ENCODE results near the gene HBZ. TPM values are rescaled to one million over a fixed set of nuclear protein-coding genes. Genes with fewer than 3 reads are reported as not detected.
"Not testable (repeated sequence)": the region's sequence is repeated elsewhere in the genome, so short reads cannot be mapped to it uniquely, and the experiment has no call there.

The HBZ gene
- polyA plus RNA-seq, 1 donor = 5.6 TPM

- H3K9me3 ChIP-seq (ENCODE audit: control insufficient read depth, low read depth, low read length) = no peaks in the 10 kb centered on the region
- peaks cover 30% of the 10 kb centered on the region for H3K36me3 ChIP-seq (ENCODE audit: control insufficient read depth, insufficient read depth, low read length)
- no peaks in the 10 kb centered on the region for H3K27me3 ChIP-seq (ENCODE audit: control insufficient read depth, insufficient read depth, low read length)
- no CpG with 5 or more reads among the region's 19 CpGs for WGBS (ENCODE audit: insufficient coverage, low lambda C conversion rate)
- H3K4me3 ChIP-seq (ENCODE audit: low read length) = no peak overlapping the region
- H3K4me1 ChIP-seq (ENCODE audit: control insufficient read depth, insufficient read depth, low read length) = peaks cover 3% of the 10 kb centered on the region
- H3K27ac ChIP-seq (ENCODE audit: low read length) = no peak overlapping the region
- peak; percentile 67 to 77 for DNase-seq
Observed at GRCh38 chr16:117379-118365, 34.8 kb upstream of the HBZ start.

- Histone ChIP-seq H3K9me3 (ENCODE audit: control insufficient read depth, low read depth, low read length) (no peaks in the 10 kb centered on the region), H3K27ac (ENCODE audit: low read length) (no peak overlapping the region), H3K36me3 (ENCODE audit: control insufficient read depth, insufficient read depth, low read length) (peaks cover 25% of the 10 kb centered on the region), H3K4me3 (ENCODE audit: low read length) (no peak overlapping the region), H3K4me1 (ENCODE audit: control insufficient read depth, insufficient read depth, low read length) (peaks cover 3% of the 10 kb centered on the region), H3K27me3 (ENCODE audit: control insufficient read depth, insufficient read depth, low read length) (no peaks in the 10 kb centered on the region)
- WGBS (ENCODE audit: insufficient coverage, low lambda C conversion rate) = no CpG with 5 or more reads among the region's 2 CpGs
- no peak for DNase-seq
Observed at GRCh38 chr16:118857-119256, 33.6 kb upstream of the HBZ start.

- peaks cover 3% of the 10 kb centered on the region for H3K4me1 ChIP-seq (ENCODE audit: control insufficient read depth, insufficient read depth, low read length)
- H3K27ac ChIP-seq (ENCODE audit: low read length) = no peak overlapping the region
- no CpG with 5 or more reads among the region's 5 CpGs for WGBS (ENCODE audit: insufficient coverage, low lambda C conversion rate)
- H3K9me3 ChIP-seq (ENCODE audit: control insufficient read depth, low read depth, low read length) = no peaks in the 10 kb centered on the region
- H3K36me3 ChIP-seq (ENCODE audit: control insufficient read depth, insufficient read depth, low read length) = peaks cover 21% of the 10 kb centered on the region
- H3K27me3 ChIP-seq (ENCODE audit: control insufficient read depth, insufficient read depth, low read length) = no peaks in the 10 kb centered on the region
- no peak overlapping the region for H3K4me3 ChIP-seq (ENCODE audit: low read length)
- DNase-seq = no peak
Observed at GRCh38 chr16:119295-119694, 33.1 kb upstream of the HBZ start.

GRCh38 chr16:119835-120491 is 32.5 kb upstream of the HBZ start:
- no CpG with 5 or more reads among the region's 3 CpGs for WGBS (ENCODE audit: insufficient coverage, low lambda C conversion rate)
- Histone ChIP-seq H3K9me3 (ENCODE audit: control insufficient read depth, low read depth, low read length) (no peaks in the 10 kb centered on the region), H3K36me3 (ENCODE audit: control insufficient read depth, insufficient read depth, low read length) (peaks cover 18% of the 10 kb centered on the region), H3K27me3 (ENCODE audit: control insufficient read depth, insufficient read depth, low read length) (no peaks in the 10 kb centered on the region), H3K4me1 (ENCODE audit: control insufficient read depth, insufficient read depth, low read length) (peaks cover 3% of the 10 kb centered on the region), H3K27ac (ENCODE audit: low read length) (no peak overlapping the region), H3K4me3 (ENCODE audit: low read length) (no peak overlapping the region)
- DNase-seq = no peak

GRCh38 chr16:120756-121155 is 31.7 kb upstream of the HBZ start:
- no peaks in the 10 kb centered on the region for H3K27me3 ChIP-seq (ENCODE audit: control insufficient read depth, insufficient read depth, low read length)
- WGBS (ENCODE audit: insufficient coverage, low lambda C conversion rate) = no CpG with 5 or more reads among the region's 2 CpGs

GRCh38 chr16:122361-122760 is 30.1 kb upstream of the HBZ start:
- H3K36me3 ChIP-seq (ENCODE audit: control insufficient read depth, insufficient read depth, low read length) = peaks cover 13% of the 10 kb centered on the region
- H3K4me3 ChIP-seq (ENCODE audit: low read length) = no peak overlapping the region
- H3K9me3 ChIP-seq (ENCODE audit: control insufficient read depth, low read depth, low read length) = no peaks in the 10 kb centered on the region
- H3K27me3 ChIP-seq (ENCODE audit: control insufficient read depth, insufficient read depth, low read length) = no peaks in the 10 kb centered on the region
- peaks cover 3% of the 10 kb centered on the region for H3K4me1 ChIP-seq (ENCODE audit: control insufficient read depth, insufficient read depth, low read length)
- no CpG with 5 or more reads among the region's 1 CpG for WGBS (ENCODE audit: insufficient coverage, low lambda C conversion rate)
- DNase-seq = no peak
- H3K27ac ChIP-seq (ENCODE audit: low read length) = no peak overlapping the region

More at GRCh38 chr16:120756-121155, 31.7 kb upstream of the HBZ start:
- Histone ChIP-seq H3K4me3 (ENCODE audit: low read length) (no peak overlapping the region), H3K4me1 (ENCODE audit: control insufficient read depth, insufficient read depth, low read length) (peaks cover 3% of the 10 kb centered on the region), H3K9me3 (ENCODE audit: control insufficient read depth, low read depth, low read length) (no peaks in the 10 kb centered on the region), H3K27ac (ENCODE audit: low read length) (no peak overlapping the region), H3K36me3 (ENCODE audit: control insufficient read depth, insufficient read depth, low read length) (peaks cover 22% of the 10 kb centered on the region)
- no peak for DNase-seq

GRCh38 chr16:123558-124350 is 28.7 kb upstream of the HBZ start:
- H3K27me3 ChIP-seq (ENCODE audit: control insufficient read depth, insufficient read depth, low read length); H3K4me1 ChIP-seq (ENCODE audit: control insufficient read depth, insufficient read depth, low read length); H3K9me3 ChIP-seq (ENCODE audit: control insufficient read depth, low read depth, low read length); DNase-seq; H3K27ac ChIP-seq (ENCODE audit: low read length); H3K4me3 ChIP-seq (ENCODE audit: low read length): not testable (repeated sequence)
- H3K36me3 ChIP-seq (ENCODE audit: control insufficient read depth, insufficient read depth, low read length) = peaks cover 13% of the 10 kb centered on the region
- 78% methylated on average over 2 of the region's 19 CpGs for WGBS (ENCODE audit: insufficient coverage, low lambda C conversion rate)

GRCh38 chr16:125011-125410 is 27.4 kb upstream of the HBZ start:
- H3K9me3 ChIP-seq (ENCODE audit: control insufficient read depth, low read depth, low read length) = no peaks in the 10 kb centered on the region
- H3K4me1 ChIP-seq (ENCODE audit: control insufficient read depth, insufficient read depth, low read length) = no peaks in the 10 kb centered on the region
- WGBS (ENCODE audit: insufficient coverage, low lambda C conversion rate) = no CpG with 5 or more reads among the region's 3 CpGs
- DNase-seq = no peak
- no peak overlapping the region for H3K4me3 ChIP-seq (ENCODE audit: low read length)
- H3K27me3 ChIP-seq (ENCODE audit: control insufficient read depth, insufficient read depth, low read length) = no peaks in the 10 kb centered on the region
- peaks cover 17% of the 10 kb centered on the region for H3K36me3 ChIP-seq (ENCODE audit: control insufficient read depth, insufficient read depth, low read length)
- H3K27ac ChIP-seq (ENCODE audit: low read length) = no peak overlapping the region

GRCh38 chr16:129075-129474 is 23.4 kb upstream of the HBZ start:
- Histone ChIP-seq H3K36me3 (ENCODE audit: control insufficient read depth, insufficient read depth, low read length) (peaks cover 11% of the 10 kb centered on the region), H3K4me1 (ENCODE audit: control insufficient read depth, insufficient read depth, low read length) (no peaks in the 10 kb centered on the region), H3K4me3 (ENCODE audit: low read length) (no peak overlapping the region), H3K27ac (ENCODE audit: low read length) (no peak overlapping the region), H3K9me3 (ENCODE audit: control insufficient read depth, low read depth, low read length) (no peaks in the 10 kb centered on the region), H3K27me3 (ENCODE audit: control insufficient read depth, insufficient read depth, low read length) (no peaks in the 10 kb centered on the region)
- no CpG with 5 or more reads among the region's 2 CpGs for WGBS (ENCODE audit: insufficient coverage, low lambda C conversion rate)
- no peak for DNase-seq

- Histone ChIP-seq H3K4me3 (ENCODE audit: low read length) (no peak overlapping the region), H3K27ac (ENCODE audit: low read length) (no peak overlapping the region), H3K36me3 (ENCODE audit: control insufficient read depth, insufficient read depth, low read length) (peaks cover 5% of the 10 kb centered on the region), H3K27me3 (ENCODE audit: control insufficient read depth, insufficient read depth, low read length) (no peaks in the 10 kb centered on the region), H3K4me1 (ENCODE audit: control insufficient read depth, insufficient read depth, low read length) (no peaks in the 10 kb centered on the region), H3K9me3 (ENCODE audit: control insufficient read depth, low read depth, low read length) (no peaks in the 10 kb centered on the region)
- no peak for DNase-seq
- WGBS (ENCODE audit: insufficient coverage, low lambda C conversion rate) = no CpG with 5 or more reads among the region's 15 CpGs
Observed at GRCh38 chr16:130533-131173, 21.8 kb upstream of the HBZ start.
